MM.1S (cell line): ENCODE measurements around the gene ATP2A3.

Experiments used
- DNase-seq: peaks from one replicate; pipeline ENCODE4 v3.0.0-alpha.2; 2015
- H2AFZ ChIP-seq: fragments of 300-600 bp; sonication (generic); 2 replicates; pipeline ENCODE4 v1.6.0; 2016; ENCODE audit warnings: antibody characterized with exemption, low read length
- H3F3A ChIP-seq: fragments of 300-600 bp; sonication (generic); 2 replicates; pipeline ENCODE4 v1.6.1; 2016; ENCODE audit warnings: mild to moderate bottlenecking, antibody characterized with exemption, low read length, moderate library complexity, mixed read lengths; ENCODE audit not compliant: insufficient read depth
- H3K27ac ChIP-seq: fragments of 300-600 bp; sonication (generic); 2 replicates; pipeline ENCODE4 v1.5.1; 2016; ENCODE audit warnings: mild to moderate bottlenecking, low read length
- H3K27me3 ChIP-seq: fragments of 300-600 bp; sonication (generic); replicated peaks from 2 replicates; pipeline ENCODE4 v1.6.0; 2016; ENCODE audit warnings: low read length; ENCODE audit not compliant: insufficient read depth
- H3K36me3 ChIP-seq: fragments of 300-600 bp; sonication (generic); replicated peaks from 2 replicates; pipeline ENCODE4 v1.6.1; 2016; ENCODE audit warnings: mild to moderate bottlenecking, low read length, mixed read lengths; ENCODE audit not compliant: insufficient read depth
- H3K4me1 ChIP-seq: fragments of 300-600 bp; sonication (generic); 2 replicates; pipeline ENCODE4 v1.6.1; 2016; ENCODE audit warnings: low read length, mixed read lengths
- H3K4me2 ChIP-seq: fragments of 300-600 bp; sonication (generic); 2 replicates; pipeline ENCODE4 v1.6.0; 2016; ENCODE audit warnings: low read depth, low read length
- H3K4me3 ChIP-seq: fragments of 300-600 bp; sonication (generic); 2 replicates; pipeline ENCODE4 v1.5.1; 2016; ENCODE audit warnings: low read length, mixed read lengths
- H3K79me2 ChIP-seq: fragments of 300-600 bp; sonication (generic); 2 replicates; pipeline ENCODE4 v1.6.1; 2016; ENCODE audit warnings: mixed run types, low read length, mixed read lengths
- H3K9ac ChIP-seq: fragments of 300-600 bp; sonication (generic); 2 replicates; pipeline ENCODE4 v1.6.1; 2016; ENCODE audit warnings: low read length, mixed read lengths
- H3K9me2 ChIP-seq: fragments of 300-600 bp; sonication (generic); replicated peaks from 2 replicates; pipeline ENCODE4 v1.6.1; 2016; ENCODE audit warnings: mild to moderate bottlenecking, low read length, mixed read lengths; ENCODE audit not compliant: insufficient read depth
- H3K9me3 ChIP-seq: fragments of 300-600 bp; sonication (generic); replicated peaks from 2 replicates; pipeline ENCODE4 v1.6.1; 2016; ENCODE audit warnings: mild to moderate bottlenecking, low read length, mixed read lengths; ENCODE audit not compliant: insufficient read depth
- H4K20me1 ChIP-seq: fragments of 300-600 bp; sonication (generic); 2 replicates; pipeline ENCODE4 v1.6.1; 2016; ENCODE audit warnings: mild to moderate bottlenecking, low read length, moderate library complexity, mixed read lengths; ENCODE audit not compliant: insufficient read depth
- EZH2 ChIP-seq: fragments of 300-600 bp; sonication (generic); optimal IDR thresholded peaks from 2 replicates; pipeline ENCODE3; 2017; ENCODE audit warnings: low read depth, mild to moderate bottlenecking, antibody characterized with exemption, low read length, mixed read lengths
- EZH2phosphoT487 ChIP-seq: fragments of 300-600 bp; sonication (generic); IDR thresholded peaks from 2 replicates; pipeline ENCODE4 v1.6.1; 2018; ENCODE audit warnings: antibody characterized with exemption, low read length
- TF ChIP-seq, protein P1 (sequence below): fragments of 300-600 bp; sonication (generic); IDR thresholded peaks from 2 replicates; pipeline ENCODE4 v1.5.1; 2016; ENCODE audit warnings: antibody characterized with exemption, low read length, mixed read lengths

The ATP2A3 gene

DNA sequence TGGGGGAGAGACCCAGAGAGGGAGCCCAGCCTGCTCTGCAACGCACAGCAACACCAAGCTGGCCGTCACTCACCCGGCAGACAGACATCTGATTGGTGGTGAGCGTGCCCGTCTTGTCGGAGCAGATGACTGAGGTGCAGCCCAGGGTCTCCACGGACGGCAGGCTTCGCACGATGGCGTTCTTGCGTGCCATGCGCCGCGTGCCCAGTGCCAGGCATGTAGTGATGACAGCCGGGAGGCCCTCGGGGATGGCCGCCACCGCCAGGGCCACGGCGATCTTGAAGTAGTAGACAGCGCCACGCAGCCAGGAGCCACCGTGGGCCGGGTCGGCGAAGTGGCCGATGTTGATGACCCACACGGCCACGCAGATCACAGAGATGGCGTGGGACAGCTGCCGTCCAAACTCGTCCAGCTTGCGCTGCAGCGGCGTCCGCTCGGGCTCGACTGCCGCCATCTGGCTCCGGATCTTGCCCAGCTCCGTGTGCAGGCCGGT, 16.9 kb downstream of the ATP2A3 start:
- no peak for DNase-seq
- H3K27me3 ChIP-seq, result no peaks in the 10 kb centered on the region
- no peak overlapping the region for H3K9ac ChIP-seq
- no peaks in the 10 kb centered on the region for H3K9me2 ChIP-seq
- no peak overlapping the region for H3K27ac ChIP-seq
- TF ChIP-seq EZH2 (no peak), EZH2phosphoT487 (no peak)
- TF ChIP-seq, protein P1, sequence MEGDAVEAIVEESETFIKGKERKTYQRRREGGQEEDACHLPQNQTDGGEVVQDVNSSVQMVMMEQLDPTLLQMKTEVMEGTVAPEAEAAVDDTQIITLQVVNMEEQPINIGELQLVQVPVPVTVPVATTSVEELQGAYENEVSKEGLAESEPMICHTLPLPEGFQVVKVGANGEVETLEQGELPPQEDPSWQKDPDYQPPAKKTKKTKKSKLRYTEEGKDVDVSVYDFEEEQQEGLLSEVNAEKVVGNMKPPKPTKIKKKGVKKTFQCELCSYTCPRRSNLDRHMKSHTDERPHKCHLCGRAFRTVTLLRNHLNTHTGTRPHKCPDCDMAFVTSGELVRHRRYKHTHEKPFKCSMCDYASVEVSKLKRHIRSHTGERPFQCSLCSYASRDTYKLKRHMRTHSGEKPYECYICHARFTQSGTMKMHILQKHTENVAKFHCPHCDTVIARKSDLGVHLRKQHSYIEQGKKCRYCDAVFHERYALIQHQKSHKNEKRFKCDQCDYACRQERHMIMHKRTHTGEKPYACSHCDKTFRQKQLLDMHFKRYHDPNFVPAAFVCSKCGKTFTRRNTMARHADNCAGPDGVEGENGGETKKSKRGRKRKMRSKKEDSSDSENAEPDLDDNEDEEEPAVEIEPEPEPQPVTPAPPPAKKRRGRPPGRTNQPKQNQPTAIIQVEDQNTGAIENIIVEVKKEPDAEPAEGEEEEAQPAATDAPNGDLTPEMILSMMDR, result no peak
- no peaks in the 10 kb centered on the region for H3K4me1 ChIP-seq
- H3K4me2 ChIP-seq, result no peak overlapping the region
- no peak overlapping the region for H3K4me3 ChIP-seq
- H3F3A ChIP-seq, result peaks cover 9% of the 10 kb centered on the region
- 0 out of 2 replicates have a peak, but pooled peaks cover 2% of the 10 kb centered on the region for H4K20me1 ChIP-seq
- H3K36me3 ChIP-seq, result peaks cover 13% of the 10 kb centered on the region
- H2AFZ ChIP-seq, result no peak overlapping the region
- H3K9me3 ChIP-seq, result no peaks in the 10 kb centered on the region
- H3K79me2 ChIP-seq, result peaks cover 30% of the 10 kb centered on the region

DNA sequence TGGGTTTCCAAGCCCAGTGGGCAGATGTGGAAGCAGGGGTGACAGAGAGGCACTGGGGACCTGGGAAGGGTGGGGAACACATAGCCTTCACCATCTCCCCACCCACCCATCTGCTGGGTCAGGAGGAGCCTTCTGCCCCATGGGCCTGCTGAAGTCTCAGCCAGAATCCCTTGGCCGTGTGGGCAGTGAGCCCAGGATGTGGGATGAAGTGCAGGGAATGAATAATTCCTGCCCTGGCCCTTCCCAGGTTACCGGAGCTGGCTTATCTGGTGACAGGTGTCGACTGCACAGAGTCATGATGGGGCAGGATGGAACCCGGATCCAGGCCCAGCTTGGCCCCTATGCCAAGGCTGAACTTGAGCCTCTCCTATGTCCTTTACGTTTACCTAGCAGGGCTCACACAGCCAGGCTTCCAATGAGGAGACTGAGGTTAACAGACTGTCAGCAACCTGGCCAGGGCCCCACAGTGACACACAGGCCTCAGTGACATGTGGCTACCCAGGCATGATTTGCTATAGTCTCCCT, 17.5 kb downstream of the ATP2A3 start:
- Histone ChIP-seq H4K20me1 (0 out of 2 replicates have a peak, but pooled peaks cover 2% of the 10 kb centered on the region), H3K27me3 (no peaks in the 10 kb centered on the region)

DNA sequence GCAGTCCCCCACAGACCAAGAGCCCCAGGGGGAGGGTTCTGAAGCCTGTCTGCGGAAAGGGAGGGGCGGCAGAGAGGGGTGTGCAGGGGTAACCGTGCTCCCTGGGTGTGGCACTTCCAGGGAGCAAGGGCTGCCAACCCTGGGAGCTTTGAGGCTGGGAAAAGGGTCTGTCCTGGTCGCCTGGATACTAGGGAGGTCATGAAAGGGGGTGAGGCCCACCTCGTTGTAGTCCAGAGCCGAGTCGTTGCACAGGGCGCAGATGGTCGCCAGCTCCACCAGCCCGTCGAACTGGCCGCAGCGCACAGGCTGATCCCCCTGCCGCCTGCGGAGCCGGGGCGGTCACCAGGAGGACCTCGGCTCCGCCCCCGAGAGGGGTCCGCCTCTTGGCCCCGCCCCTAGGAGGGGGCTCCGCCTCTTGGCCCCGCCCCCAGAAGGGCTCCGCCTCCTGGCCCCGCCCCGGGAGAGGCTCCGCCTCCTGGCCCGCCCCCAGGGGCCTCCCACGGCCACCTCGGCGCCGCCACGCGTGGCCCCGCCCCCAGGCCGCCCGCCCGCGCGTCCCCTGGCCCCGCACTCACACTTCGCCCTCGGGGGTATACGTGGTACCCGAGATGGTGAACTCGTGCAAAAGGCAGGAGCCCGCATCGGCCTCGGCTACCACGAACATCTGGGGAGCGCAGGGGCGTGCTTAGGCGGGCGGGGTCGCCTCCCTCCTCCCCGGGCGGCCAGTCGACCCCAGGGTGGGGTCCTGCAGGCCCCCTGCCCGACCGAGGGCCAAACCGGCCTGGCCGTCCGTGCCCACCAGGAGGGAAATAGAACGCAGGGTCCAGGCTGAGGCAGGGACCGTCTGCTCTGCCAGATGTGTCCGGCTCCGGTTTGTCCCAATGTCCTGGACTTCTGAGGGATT, 19.5 kb downstream of the ATP2A3 start:
- no peaks in the 10 kb centered on the region for H3K4me1 ChIP-seq
- H2AFZ ChIP-seq, result no peak overlapping the region
- TF ChIP-seq EZH2, result no peak
- TF ChIP-seq EZH2phosphoT487, result no peak
- TF ChIP-seq, protein P1, result no peak
- H3K79me2 ChIP-seq, result peaks cover 27% of the 10 kb centered on the region
- H3K4me3 ChIP-seq, result no peak overlapping the region
- H3K9me3 ChIP-seq, result no peaks in the 10 kb centered on the region
- H3F3A ChIP-seq, result peaks cover 9% of the 10 kb centered on the region
- H3K9me2 ChIP-seq, result no peaks in the 10 kb centered on the region
- H4K20me1 ChIP-seq, result no peaks in the 10 kb centered on the region
- peaks cover 22% of the 10 kb centered on the region for H3K36me3 ChIP-seq
- DNase-seq, result no peak
- H3K4me2 ChIP-seq, result no peak overlapping the region
- no peaks in the 10 kb centered on the region for H3K27me3 ChIP-seq
- H3K9ac ChIP-seq, result no peak overlapping the region
- no peak overlapping the region for H3K27ac ChIP-seq

More for the DNA sequence above, 17.5 kb downstream of the ATP2A3 start:
- Histone ChIP-seq H3K9me3 (no peaks in the 10 kb centered on the region), H3K9ac (no peak overlapping the region), H3K4me2 (no peak overlapping the region), H3K36me3 (peaks cover 18% of the 10 kb centered on the region), H3K4me3 (no peak overlapping the region), H3K4me1 (no peaks in the 10 kb centered on the region), H3K79me2 (peaks cover 27% of the 10 kb centered on the region), H3F3A (peaks cover 9% of the 10 kb centered on the region), H3K9me2 (no peaks in the 10 kb centered on the region), H3K27ac (no peak overlapping the region), H2AFZ (no peak overlapping the region)
- TF ChIP-seq EZH2phosphoT487 (no peak), EZH2 (no peak)
- TF ChIP-seq, protein P1, result no peak
- DNase-seq, result no peak
